ENCODE data around the gene TFG. TPM values are rescaled to one million over a fixed set of nuclear protein-coding genes. Genes with fewer than 3 reads are reported as not detected.

The TFG gene
- total RNA-seq, 1 experiment from 2014 or later = 138 TPM

- no peak for TF ChIP-seq CTCF (IDR thresholded peaks at IDR 0.05; ENCODE audit: insufficient read depth in 1 of 2, low read depth in 1 of 2, low read length in 1 of 2, severe bottlenecking in 1 of 2, unreplicated experiment in 1 of 2)
- CTCF ChIA-PET = no interaction called here
- no peaks in the 10 kb centered on the region for H3K36me3 ChIP-seq (ENCODE audit: control insufficient read depth, insufficient read depth, low read length)
- H3K27me3 ChIP-seq (replicated peaks; ENCODE audit: control insufficient read depth, insufficient read depth, low read length) = no peaks in the 10 kb centered on the region
- H3K9me3 ChIP-seq = peaks cover 3% of the 10 kb centered on the region; the same call in 1 of the 2 replicates
- H3K4me1 Mint-ChIP-seq (ENCODE audit: low read depth, unreplicated experiment) = no peaks in the 10 kb centered on the region
- no peak overlapping the region for H3K4me3 Mint-ChIP-seq (ENCODE audit: unreplicated experiment)
- BruUV-seq (replicated peaks) = no TSS peak
- intact Hi-C loops (cut with micrococcal nuclease; ENCODE audit: unreplicated experiment) = no loop called here
- no peak overlapping the region for H3K27ac Mint-ChIP-seq (ENCODE audit: unreplicated experiment)
- peaks cover 6% of the 10 kb centered on the region for H3K27me3 Mint-ChIP-seq (ENCODE audit: insufficient read depth, unreplicated experiment)
- no peaks in the 10 kb centered on the region for H3K9me3 Mint-ChIP-seq (ENCODE audit: unreplicated experiment)
- no peaks in the 10 kb centered on the region for H3K36me3 Mint-ChIP-seq (ENCODE audit: insufficient read depth, unreplicated experiment)
- no peaks in the 10 kb centered on the region for H3K4me1 ChIP-seq
- DNase-seq = no peak
- H3K4me3 ChIP-seq (ENCODE audit: low read depth, low read length) = no peak overlapping the region
- POLR2A ChIA-PET = no interaction called here
Observed at GRCh38 chr3:100780071-100780622, 70.9 kb downstream of the TFG start.

GRCh38 chr3:100781301-100781700 is 72.0 kb downstream of the TFG start:
- H3K9me3 Mint-ChIP-seq (ENCODE audit: unreplicated experiment) = no peaks in the 10 kb centered on the region
- ChIA-PET CTCF (no interaction called here), POLR2A (no interaction called here)
- no peaks in the 10 kb centered on the region for H3K4me1 Mint-ChIP-seq (ENCODE audit: low read depth, unreplicated experiment)
- no peaks in the 10 kb centered on the region for H3K4me1 ChIP-seq
- H3K27me3 Mint-ChIP-seq (ENCODE audit: insufficient read depth, unreplicated experiment) = peaks cover 6% of the 10 kb centered on the region
- DNase-seq = no peak
- H3K36me3 ChIP-seq (ENCODE audit: control insufficient read depth, insufficient read depth, low read length) = no peaks in the 10 kb centered on the region
- H3K4me3 Mint-ChIP-seq (ENCODE audit: unreplicated experiment) = no peak overlapping the region
- H3K4me3 ChIP-seq (ENCODE audit: low read depth, low read length) = no peak overlapping the region
- TF ChIP-seq CTCF (IDR thresholded peaks at IDR 0.05; ENCODE audit: insufficient read depth in 1 of 2, low read depth in 1 of 2, low read length in 1 of 2, severe bottlenecking in 1 of 2, unreplicated experiment in 1 of 2) = no peak
- intact Hi-C loops (cut with micrococcal nuclease; ENCODE audit: unreplicated experiment) = no loop called here
- BruUV-seq (replicated peaks) = no TSS peak
- H3K27ac Mint-ChIP-seq (ENCODE audit: unreplicated experiment) = no peak overlapping the region
- no peaks in the 10 kb centered on the region for H3K27me3 ChIP-seq (replicated peaks; ENCODE audit: control insufficient read depth, insufficient read depth, low read length)
- no peaks in the 10 kb centered on the region for H3K36me3 Mint-ChIP-seq (ENCODE audit: insufficient read depth, unreplicated experiment)
- H3K9me3 ChIP-seq = peaks cover 3% of the 10 kb centered on the region; the same call in 1 of the 2 replicates

GRCh38 chr3:100782348-100782747 is 73.1 kb downstream of the TFG start:
- Mint-ChIP-seq H3K4me1 (ENCODE audit: low read depth, unreplicated experiment) (no peaks in the 10 kb centered on the region), H3K27ac (ENCODE audit: unreplicated experiment) (no peak overlapping the region), H3K36me3 (ENCODE audit: insufficient read depth, unreplicated experiment) (no peaks in the 10 kb centered on the region), H3K9me3 (ENCODE audit: unreplicated experiment) (no peaks in the 10 kb centered on the region), H3K4me3 (ENCODE audit: unreplicated experiment) (no peak overlapping the region), H3K27me3 (ENCODE audit: insufficient read depth, unreplicated experiment) (peaks cover 6% of the 10 kb centered on the region)
- Histone ChIP-seq H3K9me3 (peaks cover 3% of the 10 kb centered on the region; the same call in 1 of the 2 replicates), H3K27me3 (replicated peaks; ENCODE audit: control insufficient read depth, insufficient read depth, low read length) (no peaks in the 10 kb centered on the region), H3K36me3 (ENCODE audit: control insufficient read depth, insufficient read depth, low read length) (no peaks in the 10 kb centered on the region), H3K4me3 (ENCODE audit: low read depth, low read length) (no peak overlapping the region), H3K4me1 (no peaks in the 10 kb centered on the region)
- no peak for TF ChIP-seq CTCF (IDR thresholded peaks at IDR 0.05; ENCODE audit: insufficient read depth in 1 of 2, low read depth in 1 of 2, low read length in 1 of 2, severe bottlenecking in 1 of 2, unreplicated experiment in 1 of 2)
- intact Hi-C loops (cut with micrococcal nuclease; ENCODE audit: unreplicated experiment) = no loop called here
- ChIA-PET POLR2A (no interaction called here), CTCF (no interaction called here)
- BruUV-seq (replicated peaks) = no TSS peak
- DNase-seq = no peak
